Sigmoid colon (tissue), 4 donors: ENCODE measurements around the gene MOV10L1.

ENCODE experiments used
- EP300 ChIP-seq, 4 donors: sonication (generic); formaldehyde crosslinking; IDR thresholded peaks; one replicate each; pipeline ENCODE4 v1.6.1; 2017; ENCODE audit warnings: antibody characterized with exemption in 4 of 4
- POLR2A ChIP-seq, 2 donors: fragments of 450-650 bp; IDR thresholded peaks; one replicate each; pipeline ENCODE4 v1.6.1; 2016; ENCODE audit warnings: antibody characterized with exemption in 2 of 2, mild to moderate bottlenecking in 2 of 2, moderate library complexity in 2 of 2
- POLR2AphosphoS5 ChIP-seq, 4 donors: sonication (generic); formaldehyde crosslinking; IDR thresholded peaks; one replicate each; pipeline ENCODE4 v1.6.1; 2017; ENCODE audit warnings: antibody characterized with exemption in 4 of 4
- TF ChIP-seq, protein P1 (sequence below), 4 experiments: fragments of 450-650 bp in 3 of 4; fragments of 200-600 bp in 1 of 4; IDR thresholded peaks; one replicate each; pipeline ENCODE4 v1.5.1; 2016 to 2019; ENCODE audit warnings: antibody characterized with exemption in 4 of 4, mild to moderate bottlenecking in 3 of 4, moderate library complexity in 2 of 4

DNA sequence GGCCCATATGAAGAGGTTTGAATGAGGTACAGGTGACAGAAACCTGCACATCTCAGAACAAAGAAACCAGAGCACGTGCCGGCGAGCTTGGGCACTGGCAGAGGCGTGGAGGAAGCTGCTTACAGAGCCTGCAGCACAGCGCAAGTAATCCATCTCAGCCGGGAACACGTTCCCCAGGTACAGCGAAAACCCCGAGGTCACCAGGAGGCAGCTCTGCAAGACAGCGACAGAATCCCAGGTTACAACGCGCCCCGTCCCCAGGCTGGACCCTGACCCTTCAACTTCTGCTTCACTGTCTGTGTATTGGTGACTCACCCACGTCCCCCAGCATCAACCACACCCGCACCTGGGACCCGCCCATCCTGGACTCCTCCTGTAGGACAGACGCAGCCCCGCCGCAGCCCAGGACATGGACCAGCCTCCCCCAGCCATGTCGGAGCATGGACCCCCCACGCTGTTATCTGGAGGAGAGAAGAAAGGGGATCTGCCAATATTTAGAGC is 6.8 kb upstream of the MOV10L1 start:
- TF ChIP-seq, protein P1, sequence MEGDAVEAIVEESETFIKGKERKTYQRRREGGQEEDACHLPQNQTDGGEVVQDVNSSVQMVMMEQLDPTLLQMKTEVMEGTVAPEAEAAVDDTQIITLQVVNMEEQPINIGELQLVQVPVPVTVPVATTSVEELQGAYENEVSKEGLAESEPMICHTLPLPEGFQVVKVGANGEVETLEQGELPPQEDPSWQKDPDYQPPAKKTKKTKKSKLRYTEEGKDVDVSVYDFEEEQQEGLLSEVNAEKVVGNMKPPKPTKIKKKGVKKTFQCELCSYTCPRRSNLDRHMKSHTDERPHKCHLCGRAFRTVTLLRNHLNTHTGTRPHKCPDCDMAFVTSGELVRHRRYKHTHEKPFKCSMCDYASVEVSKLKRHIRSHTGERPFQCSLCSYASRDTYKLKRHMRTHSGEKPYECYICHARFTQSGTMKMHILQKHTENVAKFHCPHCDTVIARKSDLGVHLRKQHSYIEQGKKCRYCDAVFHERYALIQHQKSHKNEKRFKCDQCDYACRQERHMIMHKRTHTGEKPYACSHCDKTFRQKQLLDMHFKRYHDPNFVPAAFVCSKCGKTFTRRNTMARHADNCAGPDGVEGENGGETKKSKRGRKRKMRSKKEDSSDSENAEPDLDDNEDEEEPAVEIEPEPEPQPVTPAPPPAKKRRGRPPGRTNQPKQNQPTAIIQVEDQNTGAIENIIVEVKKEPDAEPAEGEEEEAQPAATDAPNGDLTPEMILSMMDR (IDR thresholded peaks at IDR 0.05) = no peak
- no peak for TF ChIP-seq EP300 (IDR thresholded peaks at IDR 0.05)
- no peak for TF ChIP-seq POLR2AphosphoS5 (IDR thresholded peaks at IDR 0.05)
- no peak for TF ChIP-seq POLR2A (IDR thresholded peaks at IDR 0.05)
